ENCODE data around the gene FRS2.

The FRS2 gene

DNA sequence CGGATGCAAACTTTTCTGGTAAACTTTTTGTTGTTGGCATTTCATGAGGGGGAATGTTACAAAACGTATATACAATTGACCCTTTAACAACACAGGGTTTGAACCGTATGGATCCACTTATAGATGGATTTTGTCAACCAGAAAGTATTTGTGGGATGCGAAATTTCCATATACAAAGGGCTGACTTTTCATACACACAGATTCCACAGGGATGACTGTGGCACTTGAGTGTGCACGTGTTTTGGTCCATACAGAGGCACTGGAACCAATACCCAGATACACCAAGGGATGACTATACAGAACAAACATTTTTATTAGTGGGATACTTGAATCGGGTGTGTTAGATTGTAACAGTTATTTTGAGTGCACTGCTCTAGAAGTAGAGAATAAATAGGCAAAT is 85.3 kb downstream of the FRS2 start:
- Mint-ChIP-seq H3K27ac (no peak overlapping the region), H3K27me3 (ENCODE audit: low read depth, poor library complexity) (no peaks in the 10 kb centered on the region), H3K9me3 (no peaks in the 10 kb centered on the region), H3K36me3 (ENCODE audit: low read depth) (peaks cover 10% of the 10 kb centered on the region), H3K4me1 (no peaks in the 10 kb centered on the region), H3K4me3 (no peak overlapping the region)
- TF ChIP-seq, protein P1, sequence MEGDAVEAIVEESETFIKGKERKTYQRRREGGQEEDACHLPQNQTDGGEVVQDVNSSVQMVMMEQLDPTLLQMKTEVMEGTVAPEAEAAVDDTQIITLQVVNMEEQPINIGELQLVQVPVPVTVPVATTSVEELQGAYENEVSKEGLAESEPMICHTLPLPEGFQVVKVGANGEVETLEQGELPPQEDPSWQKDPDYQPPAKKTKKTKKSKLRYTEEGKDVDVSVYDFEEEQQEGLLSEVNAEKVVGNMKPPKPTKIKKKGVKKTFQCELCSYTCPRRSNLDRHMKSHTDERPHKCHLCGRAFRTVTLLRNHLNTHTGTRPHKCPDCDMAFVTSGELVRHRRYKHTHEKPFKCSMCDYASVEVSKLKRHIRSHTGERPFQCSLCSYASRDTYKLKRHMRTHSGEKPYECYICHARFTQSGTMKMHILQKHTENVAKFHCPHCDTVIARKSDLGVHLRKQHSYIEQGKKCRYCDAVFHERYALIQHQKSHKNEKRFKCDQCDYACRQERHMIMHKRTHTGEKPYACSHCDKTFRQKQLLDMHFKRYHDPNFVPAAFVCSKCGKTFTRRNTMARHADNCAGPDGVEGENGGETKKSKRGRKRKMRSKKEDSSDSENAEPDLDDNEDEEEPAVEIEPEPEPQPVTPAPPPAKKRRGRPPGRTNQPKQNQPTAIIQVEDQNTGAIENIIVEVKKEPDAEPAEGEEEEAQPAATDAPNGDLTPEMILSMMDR (IDR thresholded peaks at IDR 0.05), result no peak
- no peak for DNase-seq

- Mint-ChIP-seq H3K9me3 (no peaks in the 10 kb centered on the region), H3K4me1 (no peaks in the 10 kb centered on the region), H3K4me3 (no peak overlapping the region), H3K27me3 (ENCODE audit: low read depth, poor library complexity) (no peaks in the 10 kb centered on the region), H3K27ac (no peak overlapping the region), H3K36me3 (ENCODE audit: low read depth) (peaks cover 5% of the 10 kb centered on the region)
- TF ChIP-seq, protein P1 (IDR thresholded peaks at IDR 0.05), result no peak
- no peak for DNase-seq
These were observed 86.2 kb downstream of the FRS2 start for GRCh38 chr12:69556383-69556782.

GRCh38 chr12:69563166-69563762 is 93.1 kb downstream of the FRS2 start:
- no peaks in the 10 kb centered on the region for H3K9me3 Mint-ChIP-seq
- no peaks in the 10 kb centered on the region for H3K27me3 Mint-ChIP-seq (ENCODE audit: low read depth, poor library complexity)
- H3K4me3 Mint-ChIP-seq, result no peak overlapping the region
- H3K27ac Mint-ChIP-seq, result no peak overlapping the region
- H3K36me3 Mint-ChIP-seq (ENCODE audit: low read depth), result peaks cover 4% of the 10 kb centered on the region
- no peak for DNase-seq
- TF ChIP-seq, protein P1 (IDR thresholded peaks at IDR 0.05), result no peak
- H3K4me1 Mint-ChIP-seq, result no peaks in the 10 kb centered on the region

DNA sequence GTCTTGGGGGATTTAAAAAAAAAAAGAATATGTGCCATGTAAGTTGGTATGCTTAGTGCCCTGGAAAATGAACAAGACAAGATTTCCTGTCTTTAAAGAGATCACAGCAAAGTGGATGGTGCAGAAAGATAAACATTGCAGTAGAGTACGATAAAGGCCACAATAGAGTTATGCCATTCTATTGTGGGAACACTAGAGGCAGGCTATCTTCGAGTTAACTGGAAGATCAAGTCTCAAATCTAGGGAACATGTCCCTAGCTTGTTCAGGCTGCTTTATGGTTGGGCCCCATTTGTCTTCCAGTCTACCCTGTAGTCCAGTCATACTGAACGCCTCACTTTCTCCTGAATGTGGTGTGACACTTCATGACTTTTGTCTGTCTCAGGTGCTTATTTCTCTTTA is 96.4 kb downstream of the FRS2 start:
- Mint-ChIP-seq H3K27ac (peak overlapping the region; percentile 1), H3K4me3 (no peak overlapping the region), H3K4me1 (no peaks in the 10 kb centered on the region), H3K9me3 (no peaks in the 10 kb centered on the region), H3K27me3 (ENCODE audit: low read depth, poor library complexity) (no peaks in the 10 kb centered on the region), H3K36me3 (ENCODE audit: low read depth) (peaks cover 17% of the 10 kb centered on the region)
- TF ChIP-seq, protein P1 (IDR thresholded peaks at IDR 0.05), result peak; percentile 10
- no peak for DNase-seq

DNA sequence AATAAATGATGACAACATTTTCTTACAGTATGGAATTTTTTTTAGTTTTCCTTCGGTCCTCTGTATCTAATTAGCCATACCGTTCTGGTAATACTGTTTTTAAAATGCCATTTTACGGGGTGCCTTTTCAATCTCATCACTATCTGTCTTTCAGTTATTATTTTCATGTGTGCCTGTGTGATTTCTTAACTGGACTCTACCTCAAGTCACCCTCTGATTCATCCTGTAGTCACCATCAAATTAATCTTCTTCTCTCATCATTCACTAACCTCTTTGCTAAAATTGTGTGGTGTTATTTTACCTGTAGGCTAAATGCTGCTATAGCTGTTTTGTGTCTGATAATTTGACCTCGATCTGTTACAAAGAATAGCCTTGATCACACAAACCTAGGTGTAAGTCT is 99.0 kb downstream of the FRS2 start:
- Mint-ChIP-seq H3K4me3 (no peak overlapping the region), H3K36me3 (ENCODE audit: low read depth) (peaks cover 32% of the 10 kb centered on the region), H3K27me3 (ENCODE audit: low read depth, poor library complexity) (no peaks in the 10 kb centered on the region), H3K4me1 (no peaks in the 10 kb centered on the region), H3K9me3 (no peaks in the 10 kb centered on the region), H3K27ac (peak overlapping the region; percentile 73)
- TF ChIP-seq, protein P1 (IDR thresholded peaks at IDR 0.05), result no peak
- DNase-seq, result no peak

GRCh38 chr12:69570000-69570516 is 99.9 kb downstream of the FRS2 start:
- Mint-ChIP-seq H3K4me3 (no peak overlapping the region), H3K9me3 (no peaks in the 10 kb centered on the region), H3K27me3 (ENCODE audit: low read depth, poor library complexity) (no peaks in the 10 kb centered on the region), H3K36me3 (ENCODE audit: low read depth) (peaks cover 39% of the 10 kb centered on the region), H3K4me1 (no peaks in the 10 kb centered on the region), H3K27ac (peak overlapping the region; percentile 49)
- TF ChIP-seq, protein P1 (IDR thresholded peaks at IDR 0.05), result no peak
- DNase-seq, result no peak
